GM20431 (cell line): ENCODE measurements around the gene KLF17.

Source experiments
- in situ Hi-C: fragments of 300-500 bp; cut with MseI, MboI; formaldehyde crosslinking; loops from one replicate; pipeline ENCODE4 v1.15.0; 2020; ENCODE audit warnings: low sequenced_read_pairs; ENCODE audit not compliant: unreplicated experiment

Gene KLF17

GRCh38 chr1:44118682-44119081, at the start of gene KLF17:
Gene KLF17 (plus strand): TSS chr1:44118821. CDS start chr1:44118908, 87 bp downstream.
- in situ Hi-C loops, result no loop called here

- in situ Hi-C loops, result no loop called here
Observed at GRCh38 chr1:44071461-44071860, 47.2 kb upstream of the KLF17 start.

- in situ Hi-C loops, result no loop called here
Observed at GRCh38 chr1:44072204-44072603, 46.4 kb upstream of the KLF17 start.

GRCh38 chr1:44072821-44073220, 45.8 kb upstream of the KLF17 start:
- in situ Hi-C loops, result no loop called here

GRCh38 chr1:44073528-44073927, 45.1 kb upstream of the KLF17 start:
- in situ Hi-C loops, result no loop called here

GRCh38 chr1:44074415-44074814, 44.2 kb upstream of the KLF17 start:
- in situ Hi-C loops, result no loop called here

- in situ Hi-C loops, result no loop called here
Observed at GRCh38 chr1:44076066-44076465, 42.6 kb upstream of the KLF17 start.

GRCh38 chr1:44077421-44077820, 41.2 kb upstream of the KLF17 start:
- in situ Hi-C loops, result no loop called here

GRCh38 chr1:44078104-44078503, 40.5 kb upstream of the KLF17 start:
- in situ Hi-C loops, result no loop called here

- in situ Hi-C loops, result no loop called here
Observed at GRCh38 chr1:44079566-44079965, 39.1 kb upstream of the KLF17 start.

- in situ Hi-C loops, result no loop called here
Observed at GRCh38 chr1:44084998-44085675, 33.5 kb upstream of the KLF17 start.

GRCh38 chr1:44086692-44087474, 31.7 kb upstream of the KLF17 start:
- in situ Hi-C loops, result no loop called here

GRCh38 chr1:44089371-44090048, 29.1 kb upstream of the KLF17 start:
- in situ Hi-C loops, result no loop called here

- in situ Hi-C loops, result no loop called here
Observed at GRCh38 chr1:44090429-44091252, 28.0 kb upstream of the KLF17 start.

- in situ Hi-C loops, result no loop called here
Observed at GRCh38 chr1:44094047-44094446, 24.6 kb upstream of the KLF17 start.

- in situ Hi-C loops, result no loop called here
Observed at GRCh38 chr1:44100183-44100868, 18.3 kb upstream of the KLF17 start.

GRCh38 chr1:44101328-44101727, 17.3 kb upstream of the KLF17 start:
- in situ Hi-C loops, result no loop called here

GRCh38 chr1:44103270-44104131, 15.1 kb upstream of the KLF17 start:
- in situ Hi-C loops, result no loop called here

- in situ Hi-C loops, result no loop called here
Observed at GRCh38 chr1:44105810-44106209, 12.8 kb upstream of the KLF17 start.
